ENCODE measurements around the gene PRSS23.

PRSS23 gene

GRCh38 chr11:86790867-86791849 lies 9.2 kb upstream of the PRSS23 start:
- no peak for DNase-seq (ENCODE audit: low read depth)

- DNase-seq (ENCODE audit: low read depth): no peak
Measured at GRCh38 chr11:86792150-86792549, 8.2 kb upstream of the PRSS23 start.

GRCh38 chr11:86793307-86793706 lies 7.0 kb upstream of the PRSS23 start:
- no peak for DNase-seq (ENCODE audit: low read depth)

GRCh38 chr11:86795511-86795910 lies 4.8 kb upstream of the PRSS23 start:
- DNase-seq (ENCODE audit: low read depth): no peak

DNA sequence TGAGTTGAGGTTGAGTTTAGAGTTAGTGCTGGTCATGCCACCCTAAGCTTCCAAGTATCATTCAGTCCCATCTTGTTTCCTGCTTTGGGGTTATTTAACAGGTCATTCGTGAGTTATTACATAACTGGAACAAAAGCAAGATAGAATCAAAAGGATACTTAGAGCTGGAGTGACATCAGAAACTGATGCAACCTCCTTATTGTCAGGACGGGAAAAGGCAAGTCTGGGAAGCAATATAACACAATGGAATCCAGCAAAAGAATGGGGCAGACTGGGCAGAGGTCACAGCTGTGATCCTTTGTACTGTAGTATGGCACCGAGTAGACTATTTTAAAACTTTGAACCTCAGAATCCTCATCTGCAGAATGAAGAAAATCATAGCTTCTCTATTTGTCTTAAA lies 4.4 kb upstream of the PRSS23 start:
- no peak for DNase-seq (ENCODE audit: low read depth)

GRCh38 chr11:86797133-86797532 lies 3.2 kb upstream of the PRSS23 start:
- DNase-seq (ENCODE audit: low read depth): no peak

GRCh38 chr11:86798988-86799387 lies 1.4 kb upstream of the PRSS23 start:
- DNase-seq (ENCODE audit: low read depth): no peak

DNA sequence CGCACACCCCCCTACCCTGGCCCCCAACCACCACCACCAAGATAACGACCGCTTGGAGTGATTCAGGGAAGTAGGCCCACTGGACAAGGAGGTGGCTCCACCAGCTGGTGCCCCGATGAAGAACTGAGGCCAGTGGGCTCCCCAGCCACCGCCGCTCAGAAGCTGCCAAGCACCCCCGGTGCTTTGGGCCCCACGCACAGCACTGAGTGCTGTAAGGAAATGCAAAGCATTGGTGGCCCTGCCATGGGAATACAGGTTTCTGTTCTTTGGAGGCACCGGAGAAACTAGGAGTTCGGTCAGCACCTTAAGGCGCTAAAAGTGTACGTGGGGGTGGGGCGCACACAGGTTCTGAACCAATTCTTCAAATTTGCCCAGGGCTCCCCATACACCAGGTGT lies 664 bp upstream of the PRSS23 start:
- no peak for DNase-seq (ENCODE audit: low read depth)

GRCh38 chr11:86800960-86801272 lies 574 bp downstream of the PRSS23 start:
- no peak for DNase-seq (ENCODE audit: low read depth)

- DNase-seq (ENCODE audit: low read depth): no peak
Measured at GRCh38 chr11:86801364-86801763, 1.0 kb downstream of the PRSS23 start.

GRCh38 chr11:86802146-86802545 lies 1.8 kb downstream of the PRSS23 start:
- DNase-seq (ENCODE audit: low read depth): no peak

- no peak for DNase-seq (ENCODE audit: low read depth)
Measured at GRCh38 chr11:86802601-86803051, 2.3 kb downstream of the PRSS23 start.

- no peak for DNase-seq (ENCODE audit: low read depth)
Measured at GRCh38 chr11:86803136-86804045, 3.0 kb downstream of the PRSS23 start.

GRCh38 chr11:86804951-86805350 lies 4.6 kb downstream of the PRSS23 start:
- DNase-seq (ENCODE audit: low read depth): no peak

DNA sequence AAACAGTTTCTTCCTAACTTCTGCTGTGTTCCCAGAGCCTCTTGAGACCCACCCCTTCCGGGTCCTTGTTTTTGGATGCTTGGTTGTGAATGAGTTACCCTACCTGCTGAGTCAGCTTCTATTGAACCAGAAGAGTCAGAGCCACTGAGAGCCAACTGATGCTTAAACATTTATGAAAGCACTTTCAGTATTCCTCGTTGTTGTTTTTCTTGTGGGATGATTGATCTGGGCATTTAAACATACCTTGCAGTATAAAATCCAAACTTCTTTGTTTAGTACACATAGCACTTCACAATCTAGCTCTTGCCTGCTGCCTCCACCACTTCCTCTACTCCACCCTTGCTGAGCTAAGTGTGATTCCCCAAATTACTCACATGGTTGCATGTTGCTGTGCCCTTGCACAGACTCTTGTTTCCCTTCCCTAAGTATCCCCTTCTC lies 5.5 kb downstream of the PRSS23 start:
- DNase-seq (ENCODE audit: low read depth): no peak

DNA sequence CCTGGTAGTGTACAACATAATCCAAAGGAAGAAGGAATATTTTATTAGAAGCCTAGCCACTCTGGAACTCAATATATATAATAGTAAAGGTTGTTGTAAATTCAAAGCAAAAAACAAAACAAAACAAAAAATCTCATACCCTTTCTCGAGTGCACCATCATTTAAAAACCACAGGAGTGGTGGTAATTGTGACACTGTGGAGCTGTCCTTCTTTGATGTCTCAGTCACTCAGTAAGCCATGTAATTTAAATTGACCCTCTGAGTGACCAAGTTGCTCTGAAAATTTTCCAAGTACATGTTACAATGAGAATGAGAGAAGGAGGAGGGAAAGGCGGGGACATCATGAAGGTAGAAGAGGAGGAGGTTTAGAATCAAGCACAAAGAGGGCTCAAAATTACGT lies 6.6 kb downstream of the PRSS23 start:
- no peak for DNase-seq (ENCODE audit: low read depth)

DNA sequence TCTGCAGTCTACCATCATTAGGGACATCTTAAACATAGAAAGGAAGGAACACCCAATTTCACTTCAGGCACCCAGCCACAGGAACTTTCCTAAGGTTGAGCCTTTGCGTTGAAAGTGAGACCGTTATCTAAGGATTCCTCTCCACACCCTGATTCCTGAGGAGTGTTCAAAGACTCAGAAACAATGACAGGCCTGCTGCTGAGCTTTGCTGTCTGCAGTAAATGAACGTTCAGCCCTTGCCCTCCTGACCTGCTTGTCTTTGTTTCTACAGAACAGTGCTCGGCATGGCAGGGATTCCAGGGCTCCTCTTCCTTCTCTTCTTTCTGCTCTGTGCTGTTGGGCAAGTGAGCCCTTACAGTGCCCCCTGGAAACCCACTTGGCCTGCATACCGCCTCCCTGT lies 7.0 kb downstream of the PRSS23 start:
- no peak for DNase-seq (ENCODE audit: low read depth)

GRCh38 chr11:86809561-86809960 lies 9.2 kb downstream of the PRSS23 start:
- no peak for DNase-seq (ENCODE audit: low read depth)

- DNase-seq (ENCODE audit: low read depth): no peak
Measured at GRCh38 chr11:86810288-86810687, 9.9 kb downstream of the PRSS23 start.

DNA sequence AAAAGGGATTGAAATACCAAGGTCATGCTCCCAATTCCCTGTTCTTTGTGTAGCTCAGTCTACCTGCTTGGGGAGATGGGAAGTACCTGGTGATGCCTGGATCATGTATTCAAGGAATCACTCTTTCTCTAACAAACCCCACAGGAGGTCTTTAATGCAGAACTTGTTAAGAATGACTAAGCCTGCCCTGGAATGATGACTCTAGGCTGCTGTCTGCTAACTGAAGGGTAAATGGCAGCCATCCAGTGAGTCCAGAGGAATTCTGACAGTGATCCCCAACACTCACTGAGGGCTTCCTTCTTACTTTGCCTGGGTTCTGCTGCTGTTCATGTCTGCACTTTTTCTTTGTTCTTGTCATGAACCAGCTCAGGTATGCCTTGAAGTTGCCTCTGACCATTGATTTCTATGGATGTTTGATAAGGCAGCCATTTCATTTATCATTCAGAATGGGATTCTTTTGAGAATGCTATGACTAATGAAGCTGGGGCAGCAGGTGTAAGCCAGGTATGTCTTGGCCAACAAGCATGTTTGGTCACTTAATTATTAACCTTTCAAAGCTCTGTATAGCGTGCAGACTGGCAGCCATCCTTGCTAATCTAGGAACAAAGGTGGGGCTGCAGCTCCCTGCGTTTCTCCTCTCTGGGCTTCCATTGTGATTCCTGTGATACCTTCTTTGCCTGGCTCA lies 11.4 kb downstream of the PRSS23 start:
- DNase-seq (ENCODE audit: low read depth): no peak

DNA sequence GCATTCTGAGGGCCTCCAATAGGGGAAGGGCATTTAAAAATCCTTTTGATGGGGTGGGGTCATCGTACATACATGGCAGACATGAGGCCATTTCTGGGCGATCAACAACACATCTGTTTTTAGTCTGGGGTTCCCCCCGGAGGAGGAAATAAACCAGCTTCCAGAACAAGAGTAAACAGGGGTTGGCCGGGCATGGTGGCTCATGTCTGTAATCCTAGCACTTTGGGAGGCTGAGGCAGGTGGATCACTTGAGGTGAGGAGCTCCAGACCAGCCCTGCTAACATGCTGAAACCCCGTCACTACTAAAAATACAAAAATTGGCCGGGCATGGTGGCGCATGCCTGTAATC lies 12.0 kb downstream of the PRSS23 start:
- no peak for DNase-seq (ENCODE audit: low read depth)

GRCh38 chr11:86812981-86813380 lies 12.6 kb downstream of the PRSS23 start:
- DNase-seq (ENCODE audit: low read depth): no peak

All from T-helper 22 cell (primary cell).